K562 (cell line): ENCODE measurements around the gene SERBP1. TPM values are rescaled to one million over a fixed set of nuclear protein-coding genes. Genes with fewer than 3 reads are reported as not detected.

Source experiments
- MECOM ChIP-seq: fragments of 250-450 bp; sonication (Bioruptor Pico); IDR thresholded peaks from 2 replicates; pipeline ENCODE4 v1.8.0; 2022; ENCODE audit warnings: inconsistent platforms
- NFIC ChIP-seq: fragments of 450-650 bp; IDR thresholded peaks from 2 replicates; pipeline ENCODE4 v1.6.1; 2017; ENCODE audit warnings: mild to moderate bottlenecking, inconsistent platforms
- NFIX ChIP-seq: fragments of 250-450 bp; sonication (Bioruptor Pico); IDR thresholded peaks from 2 replicates; pipeline ENCODE4 v1.4.0; 2020; ENCODE audit warnings: low read depth, mild to moderate bottlenecking, moderate library complexity
- PHB2 ChIP-seq: fragments of 450-650 bp; IDR thresholded peaks from 2 replicates; pipeline ENCODE4 v1.6.1; 2017; ENCODE audit warnings: low read depth
- RFX5 ChIP-seq: IDR thresholded peaks from 2 replicates; pipeline ENCODE4 v1.6.1; 2011; ENCODE audit warnings: low read depth, mild to moderate bottlenecking, improper control_type of control experiment, low read length
- RNF2 ChIP-seq: sonication (generic); IDR thresholded peaks from 2 replicates; pipeline ENCODE4 v1.6.1; 2016
- SMAD1 ChIP-seq: fragments of 150-350 bp; IDR thresholded peaks from 2 replicates; pipeline ENCODE4 v1.6.1; 2014; ENCODE audit warnings: low read length, low read depth; ENCODE audit not compliant: partially characterized antibody
- STAG1 ChIP-seq: sonication (generic); formaldehyde crosslinking; IDR thresholded peaks from 2 replicates; pipeline ENCODE4 v1.5.0; 2020; ENCODE audit warnings: missing genetic modification reagents, borderline replicate concordance
- STAT5A ChIP-seq: IDR thresholded peaks from 2 replicates; pipeline ENCODE4 v1.6.1; 2012; ENCODE audit warnings: low read length, inconsistent platforms, borderline replicate concordance
- TAL1 ChIP-seq: fragments of 450-650 bp; IDR thresholded peaks from 2 replicates; pipeline ENCODE4 v1.6.1; 2016; ENCODE audit warnings: mild to moderate bottlenecking
- ZC3H4 ChIP-seq: sonication (generic); formaldehyde crosslinking; IDR thresholded peaks from 2 replicates; pipeline ENCODE4 v1.9.0; 2021; ENCODE audit warnings: missing genetic modification reagents, borderline replicate concordance
- ZNF24 ChIP-seq: fragments of 450-650 bp; IDR thresholded peaks from 2 replicates; pipeline ENCODE4 v1.6.1; 2016
- ZNF785 ChIP-seq: fragments of 250-450 bp; sonication (Bioruptor Pico); IDR thresholded peaks from 2 replicates; pipeline ENCODE4 v1.4.0; 2020; ENCODE audit warnings: mild to moderate bottlenecking
- polyA plus RNA-seq, 8 experiments: library from polyadenylated mRNA; depleted of rRNA in 4 of 8; stranded (reverse) in 5 of 8; unstranded in 3 of 8; fragments of >200 nt; fragmentation: Nextera tagmentation in 2 of 8; fragmentation: Illumina TruSeq in 1 of 8; extraction: Ambion mirVana in 2 of 8; extraction: Trizol in 1 of 8; gene quantifications; 2 replicates each; pipeline versions ENCODE4 v1.2.1 to v1.2.3, GENCODE V29; 2011 to 2014; ENCODE audit warnings: inconsistent platforms in 1 of 8, missing spikeins in 1 of 8
- total RNA-seq, 7 experiments: library from RNA; depleted of rRNA in 6 of 7; stranded (reverse); fragments of >200 nt in 6 of 7; fragmentation: Illumina TruSeq in 2 of 7; extraction: Trizol in 2 of 7; gene quantifications; 2 replicates each; pipeline versions ENCODE4 v1.2.1 to v1.2.3, GENCODE V29; 2011 to 2021; ENCODE audit warnings: low replicate concordance in 1 of 7
- TF ChIP-seq, protein P1 (sequence below), 2 experiments: fragments of 450-650 bp; IDR thresholded peaks; 2 replicates each; pipeline ENCODE4 v1.6.1; 2018; ENCODE audit warnings: mild to moderate bottlenecking in 2 of 2, low read depth in 1 of 2; ENCODE audit not compliant: partially characterized antibody in 2 of 2
- TF ChIP-seq, protein P2 (sequence below), 3 experiments: IDR thresholded peaks in 2 of 3; conservative IDR thresholded peaks in 1 of 3; 2 replicates each; pipeline ENCODE4 v1.5.1; 2011 to 2012; ENCODE audit warnings: low read length in 3 of 3, mild to moderate bottlenecking in 3 of 3, control low read depth in 2 of 3, improper control_type of control experiment in 1 of 3, inconsistent platforms in 1 of 3, low read depth in 1 of 3, mixed read lengths in 1 of 3, moderate library complexity in 1 of 3; ENCODE audit not compliant: insufficient read depth in 2 of 3
- TF ChIP-seq, protein P3 (sequence below): fragments of 450-650 bp; formaldehyde crosslinking; IDR thresholded peaks from 2 replicates; pipeline ENCODE4 v1.4.0; 2022; ENCODE audit warnings: missing genetic modification characterization
- TF ChIP-seq, protein P4 (sequence below), 2 experiments: fragments of 450-650 bp; IDR thresholded peaks; 2 replicates each; pipeline ENCODE4 v1.6.1; 2016
- TF ChIP-seq, protein P5 (sequence below): IDR thresholded peaks from 2 replicates; pipeline ENCODE4 v1.6.1; 2016; ENCODE audit warnings: missing genetic modification characterization, missing compliant biosample characterization

The SERBP1 gene
- total and polyA plus RNA-seq, 9 of the 15 experiments (the other 6 are each of a cell fraction or from before 2014, with no cell fraction given): 79.9 to 761 (median 464) TPM

DNA sequence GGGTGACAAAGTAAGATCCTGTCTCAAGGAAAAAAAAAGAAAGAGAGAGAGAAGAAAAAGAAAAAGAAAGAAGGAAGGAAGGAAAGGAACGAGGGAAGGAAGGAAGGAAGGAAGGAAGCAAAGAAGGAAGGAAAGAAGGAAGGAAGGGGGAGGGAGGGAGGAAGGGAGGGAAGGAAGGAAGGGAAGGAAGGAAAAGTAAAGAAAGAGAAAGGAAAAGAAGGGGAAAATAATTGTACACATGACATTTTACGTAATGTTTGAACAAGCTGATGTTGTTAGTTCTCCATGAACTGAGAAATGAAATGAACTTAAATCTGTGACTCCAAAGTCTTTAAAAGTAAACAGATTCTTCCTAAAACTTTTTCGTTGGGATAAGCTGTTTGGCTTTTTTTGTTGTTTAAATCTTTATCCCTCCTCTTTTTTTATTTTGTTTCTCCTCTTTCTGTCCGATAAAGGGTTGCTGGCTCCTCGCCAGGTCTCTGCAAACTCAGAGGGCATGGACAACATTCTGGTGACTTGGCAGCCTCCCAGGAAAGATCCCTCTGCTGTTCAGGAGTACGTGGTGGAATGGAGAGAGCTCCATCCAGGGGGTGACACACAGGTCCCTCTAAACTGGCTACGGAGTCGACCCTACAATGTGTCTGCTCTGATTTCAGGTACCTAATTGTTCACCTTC is 62.7 kb downstream of the SERBP1 start (continued):
- TF ChIP-seq, protein P1, sequence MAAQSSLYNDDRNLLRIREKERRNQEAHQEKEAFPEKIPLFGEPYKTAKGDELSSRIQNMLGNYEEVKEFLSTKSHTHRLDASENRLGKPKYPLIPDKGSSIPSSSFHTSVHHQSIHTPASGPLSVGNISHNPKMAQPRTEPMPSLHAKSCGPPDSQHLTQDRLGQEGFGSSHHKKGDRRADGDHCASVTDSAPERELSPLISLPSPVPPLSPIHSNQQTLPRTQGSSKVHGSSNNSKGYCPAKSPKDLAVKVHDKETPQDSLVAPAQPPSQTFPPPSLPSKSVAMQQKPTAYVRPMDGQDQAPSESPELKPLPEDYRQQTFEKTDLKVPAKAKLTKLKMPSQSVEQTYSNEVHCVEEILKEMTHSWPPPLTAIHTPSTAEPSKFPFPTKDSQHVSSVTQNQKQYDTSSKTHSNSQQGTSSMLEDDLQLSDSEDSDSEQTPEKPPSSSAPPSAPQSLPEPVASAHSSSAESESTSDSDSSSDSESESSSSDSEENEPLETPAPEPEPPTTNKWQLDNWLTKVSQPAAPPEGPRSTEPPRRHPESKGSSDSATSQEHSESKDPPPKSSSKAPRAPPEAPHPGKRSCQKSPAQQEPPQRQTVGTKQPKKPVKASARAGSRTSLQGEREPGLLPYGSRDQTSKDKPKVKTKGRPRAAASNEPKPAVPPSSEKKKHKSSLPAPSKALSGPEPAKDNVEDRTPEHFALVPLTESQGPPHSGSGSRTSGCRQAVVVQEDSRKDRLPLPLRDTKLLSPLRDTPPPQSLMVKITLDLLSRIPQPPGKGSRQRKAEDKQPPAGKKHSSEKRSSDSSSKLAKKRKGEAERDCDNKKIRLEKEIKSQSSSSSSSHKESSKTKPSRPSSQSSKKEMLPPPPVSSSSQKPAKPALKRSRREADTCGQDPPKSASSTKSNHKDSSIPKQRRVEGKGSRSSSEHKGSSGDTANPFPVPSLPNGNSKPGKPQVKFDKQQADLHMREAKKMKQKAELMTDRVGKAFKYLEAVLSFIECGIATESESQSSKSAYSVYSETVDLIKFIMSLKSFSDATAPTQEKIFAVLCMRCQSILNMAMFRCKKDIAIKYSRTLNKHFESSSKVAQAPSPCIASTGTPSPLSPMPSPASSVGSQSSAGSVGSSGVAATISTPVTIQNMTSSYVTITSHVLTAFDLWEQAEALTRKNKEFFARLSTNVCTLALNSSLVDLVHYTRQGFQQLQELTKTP (IDR thresholded peaks at IDR 0.05; ENCODE audit: low read depth in 1 of 2, partially characterized antibody in 2 of 2): no peak
- TF ChIP-seq NFIC (peak; percentile 98), TAL1 (0 out of 2 replicates have a peak, but pooled peaks have one; percentile 5), NFIX (CRISPR knock-in tag) (peak; percentile 48), RNF2 (no peak), ZNF785 (CRISPR knock-in tag) (no peak), STAT5A (no peak), PHB2 (0 out of 2 replicates have a peak, but pooled peaks have one; percentile 26), STAG1 (CRISPR knock-in tag) (no peak), SMAD1 (peak; percentile 43), ZNF24 (no peak), RFX5 (no peak), MECOM (CRISPR knock-in tag) (no peak), ZC3H4 (CRISPR knock-in tag) (no peak)
- TF ChIP-seq, protein P2, sequence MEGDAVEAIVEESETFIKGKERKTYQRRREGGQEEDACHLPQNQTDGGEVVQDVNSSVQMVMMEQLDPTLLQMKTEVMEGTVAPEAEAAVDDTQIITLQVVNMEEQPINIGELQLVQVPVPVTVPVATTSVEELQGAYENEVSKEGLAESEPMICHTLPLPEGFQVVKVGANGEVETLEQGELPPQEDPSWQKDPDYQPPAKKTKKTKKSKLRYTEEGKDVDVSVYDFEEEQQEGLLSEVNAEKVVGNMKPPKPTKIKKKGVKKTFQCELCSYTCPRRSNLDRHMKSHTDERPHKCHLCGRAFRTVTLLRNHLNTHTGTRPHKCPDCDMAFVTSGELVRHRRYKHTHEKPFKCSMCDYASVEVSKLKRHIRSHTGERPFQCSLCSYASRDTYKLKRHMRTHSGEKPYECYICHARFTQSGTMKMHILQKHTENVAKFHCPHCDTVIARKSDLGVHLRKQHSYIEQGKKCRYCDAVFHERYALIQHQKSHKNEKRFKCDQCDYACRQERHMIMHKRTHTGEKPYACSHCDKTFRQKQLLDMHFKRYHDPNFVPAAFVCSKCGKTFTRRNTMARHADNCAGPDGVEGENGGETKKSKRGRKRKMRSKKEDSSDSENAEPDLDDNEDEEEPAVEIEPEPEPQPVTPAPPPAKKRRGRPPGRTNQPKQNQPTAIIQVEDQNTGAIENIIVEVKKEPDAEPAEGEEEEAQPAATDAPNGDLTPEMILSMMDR (IDR thresholded peaks at IDR 0.05 in 2 of 3, conservative IDR thresholded peaks at IDR 0.05 in 1 of 3; ENCODE audit: insufficient read depth in 2 of 3, low read depth in 1 of 3, low read length in 3 of 3): peak in 1 of 3 experiments; percentile 16; a peak in 1 of 6 replicates
- TF ChIP-seq, protein P3, sequence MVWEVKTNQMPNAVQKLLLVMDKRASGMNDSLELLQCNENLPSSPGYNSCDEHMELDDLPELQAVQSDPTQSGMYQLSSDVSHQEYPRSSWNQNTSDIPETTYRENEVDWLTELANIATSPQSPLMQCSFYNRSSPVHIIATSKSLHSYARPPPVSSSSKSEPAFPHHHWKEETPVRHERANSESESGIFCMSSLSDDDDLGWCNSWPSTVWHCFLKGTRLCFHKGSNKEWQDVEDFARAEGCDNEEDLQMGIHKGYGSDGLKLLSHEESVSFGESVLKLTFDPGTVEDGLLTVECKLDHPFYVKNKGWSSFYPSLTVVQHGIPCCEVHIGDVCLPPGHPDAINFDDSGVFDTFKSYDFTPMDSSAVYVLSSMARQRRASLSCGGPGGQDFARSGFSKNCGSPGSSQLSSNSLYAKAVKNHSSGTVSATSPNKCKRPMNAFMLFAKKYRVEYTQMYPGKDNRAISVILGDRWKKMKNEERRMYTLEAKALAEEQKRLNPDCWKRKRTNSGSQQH (CRISPR knock-in tag): 0 out of 2 replicates have a peak, but pooled peaks have one; percentile 25
- TF ChIP-seq, protein P4, sequence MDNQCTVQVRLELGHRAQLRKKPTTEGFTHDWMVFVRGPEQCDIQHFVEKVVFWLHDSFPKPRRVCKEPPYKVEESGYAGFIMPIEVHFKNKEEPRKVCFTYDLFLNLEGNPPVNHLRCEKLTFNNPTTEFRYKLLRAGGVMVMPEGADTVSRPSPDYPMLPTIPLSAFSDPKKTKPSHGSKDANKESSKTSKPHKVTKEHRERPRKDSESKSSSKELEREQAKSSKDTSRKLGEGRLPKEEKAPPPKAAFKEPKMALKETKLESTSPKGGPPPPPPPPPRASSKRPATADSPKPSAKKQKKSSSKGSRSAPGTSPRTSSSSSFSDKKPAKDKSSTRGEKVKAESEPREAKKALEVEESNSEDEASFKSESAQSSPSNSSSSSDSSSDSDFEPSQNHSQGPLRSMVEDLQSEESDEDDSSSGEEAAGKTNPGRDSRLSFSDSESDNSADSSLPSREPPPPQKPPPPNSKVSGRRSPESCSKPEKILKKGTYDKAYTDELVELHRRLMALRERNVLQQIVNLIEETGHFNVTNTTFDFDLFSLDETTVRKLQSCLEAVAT (IDR thresholded peaks at IDR 0.05): 0 out of 4 replicates have a peak, but pooled peaks of 1 of the 2 experiments have one; percentile 22
- TF ChIP-seq, protein P5, sequence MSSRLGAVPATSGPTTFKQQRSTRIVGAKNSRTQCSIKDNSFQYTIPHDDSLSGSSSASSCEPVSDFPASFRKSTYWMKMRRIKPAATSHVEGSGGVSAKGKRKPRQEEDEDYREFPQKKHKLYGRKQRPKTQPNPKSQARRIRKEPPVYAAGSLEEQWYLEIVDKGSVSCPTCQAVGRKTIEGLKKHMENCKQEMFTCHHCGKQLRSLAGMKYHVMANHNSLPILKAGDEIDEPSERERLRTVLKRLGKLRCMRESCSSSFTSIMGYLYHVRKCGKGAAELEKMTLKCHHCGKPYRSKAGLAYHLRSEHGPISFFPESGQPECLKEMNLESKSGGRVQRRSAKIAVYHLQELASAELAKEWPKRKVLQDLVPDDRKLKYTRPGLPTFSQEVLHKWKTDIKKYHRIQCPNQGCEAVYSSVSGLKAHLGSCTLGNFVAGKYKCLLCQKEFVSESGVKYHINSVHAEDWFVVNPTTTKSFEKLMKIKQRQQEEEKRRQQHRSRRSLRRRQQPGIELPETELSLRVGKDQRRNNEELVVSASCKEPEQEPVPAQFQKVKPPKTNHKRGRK: peak; percentile 89
